Measurements from ENCODE around the gene CLIC5. TPM values are rescaled to one million over a fixed set of nuclear protein-coding genes. Genes with fewer than 3 reads are reported as not detected.

Gene CLIC5
- polyA plus RNA-seq, 1 donor from 2014 or later = 0.22 TPM

GRCh38 chr6:45837541-45838200 is 178.0 kb downstream of the CLIC5 start:
- Histone ChIP-seq H3K27ac (ENCODE audit: low read length) (no peak overlapping the region), H3K4me2 (ENCODE audit: low read length) (no peak overlapping the region), H2AFZ (ENCODE audit: low read depth, low read length) (no peak overlapping the region), H3K79me2 (replicated peaks; ENCODE audit: insufficient read depth, low read length) (no peaks in the 10 kb centered on the region), H3K4me3 (ENCODE audit: low read length) (no peak overlapping the region), H3F3A (ENCODE audit: insufficient read depth, low read length, poor library complexity, severe bottlenecking) (no peaks in the 10 kb centered on the region), H3K9me3 (ENCODE audit: low read length) (no peaks in the 10 kb centered on the region), H3K9ac (ENCODE audit: low read length) (no peak overlapping the region), H3K9me2 (ENCODE audit: insufficient read depth, low read length) (no peaks in the 10 kb centered on the region), H4K20me1 (ENCODE audit: insufficient read depth) (no peaks in the 10 kb centered on the region), H3K27me3 (ENCODE audit: insufficient read depth, low read depth, low read length) (no peaks in the 10 kb centered on the region), H3K36me3 (ENCODE audit: insufficient read depth, low read length) (no peaks in the 10 kb centered on the region)
- TF ChIP-seq RAD21 (conservative IDR thresholded peaks at IDR 0.05) = no peak
- TF ChIP-seq REST (IDR thresholded peaks at IDR 0.05; ENCODE audit: borderline replicate concordance) = no peak
- TF ChIP-seq MXI1 (conservative IDR thresholded peaks at IDR 0.05; ENCODE audit: poor library complexity, severe bottlenecking) = no peak
- TF ChIP-seq EZH2 (IDR thresholded peaks at IDR 0.05; ENCODE audit: borderline replicate concordance, insufficient read depth, low read length, poor library complexity, severe bottlenecking) = no peak
- TF ChIP-seq EP300 (conservative IDR thresholded peaks at IDR 0.05; ENCODE audit: poor library complexity, severe bottlenecking) = no peak
- TF ChIP-seq POLR2AphosphoS5 (IDR thresholded peaks at IDR 0.05) = no peak
- TF ChIP-seq TAF1 (IDR thresholded peaks at IDR 0.05; ENCODE audit: low read depth) = no peak
- TF ChIP-seq CTCF (IDR thresholded peaks at IDR 0.05; ENCODE audit: poor library complexity, severe bottlenecking) = no peak
- TF ChIP-seq SMC3 (conservative IDR thresholded peaks at IDR 0.05; ENCODE audit: poor library complexity) = no peak

- no peak for TF ChIP-seq REST (IDR thresholded peaks at IDR 0.05; ENCODE audit: borderline replicate concordance)
- no peak for TF ChIP-seq RAD21 (conservative IDR thresholded peaks at IDR 0.05)
- TF ChIP-seq CTCF (IDR thresholded peaks at IDR 0.05; ENCODE audit: poor library complexity, severe bottlenecking) = no peak
- no peak for TF ChIP-seq POLR2AphosphoS5 (IDR thresholded peaks at IDR 0.05)
- TF ChIP-seq MXI1 (conservative IDR thresholded peaks at IDR 0.05; ENCODE audit: poor library complexity, severe bottlenecking) = no peak
- TF ChIP-seq EZH2 (IDR thresholded peaks at IDR 0.05; ENCODE audit: borderline replicate concordance, insufficient read depth, low read length, poor library complexity, severe bottlenecking) = no peak
- TF ChIP-seq SMC3 (conservative IDR thresholded peaks at IDR 0.05; ENCODE audit: poor library complexity) = no peak
- no peak for TF ChIP-seq EP300 (conservative IDR thresholded peaks at IDR 0.05; ENCODE audit: poor library complexity, severe bottlenecking)
- TF ChIP-seq TAF1 (IDR thresholded peaks at IDR 0.05; ENCODE audit: low read depth) = no peak
- no peak overlapping the region for H3K27ac ChIP-seq (ENCODE audit: low read length)
- H3K4me2 ChIP-seq (ENCODE audit: low read length) = no peak overlapping the region
- no peaks in the 10 kb centered on the region for H3K9me2 ChIP-seq (ENCODE audit: insufficient read depth, low read length)
- no peaks in the 10 kb centered on the region for H3K79me2 ChIP-seq (replicated peaks; ENCODE audit: insufficient read depth, low read length)
- no peak overlapping the region for H2AFZ ChIP-seq (ENCODE audit: low read depth, low read length)
- H3K36me3 ChIP-seq (ENCODE audit: insufficient read depth, low read length) = no peaks in the 10 kb centered on the region
- no peak overlapping the region for H3K9ac ChIP-seq (ENCODE audit: low read length)
- H4K20me1 ChIP-seq (ENCODE audit: insufficient read depth) = no peaks in the 10 kb centered on the region
- H3F3A ChIP-seq (ENCODE audit: insufficient read depth, low read length, poor library complexity, severe bottlenecking) = no peaks in the 10 kb centered on the region
- no peaks in the 10 kb centered on the region for H3K9me3 ChIP-seq (ENCODE audit: low read length)
- no peaks in the 10 kb centered on the region for H3K27me3 ChIP-seq (ENCODE audit: insufficient read depth, low read depth, low read length)
- no peak overlapping the region for H3K4me3 ChIP-seq (ENCODE audit: low read length)
Observed at GRCh38 chr6:45836984-45837383, 178.7 kb downstream of the CLIC5 start.
